ENCODE results near the gene CRB3.
A peak's percentile ranks its signal among the peaks of the same experiment; 100 is the strongest.

CRB3 gene

DNA sequence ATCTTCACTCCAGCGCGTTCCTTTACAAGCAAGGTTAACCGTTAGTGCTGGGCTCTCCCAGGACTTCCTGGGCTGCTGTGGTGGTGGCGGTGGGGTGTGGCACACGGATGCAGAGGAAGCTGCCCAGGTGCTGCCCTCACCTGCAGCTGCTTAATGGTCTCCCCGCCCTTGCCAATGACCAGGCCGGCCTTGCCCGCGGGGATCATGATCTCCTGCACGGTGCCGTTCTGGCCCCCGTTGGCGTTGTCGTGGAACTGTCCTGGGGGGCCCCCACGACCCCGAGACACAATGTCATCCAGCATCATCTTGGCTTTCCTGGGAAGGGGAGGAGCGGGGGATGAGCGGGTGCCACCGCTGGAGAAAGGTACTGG, 45.5 kb upstream of the CRB3 start:
- H2AK5ac ChIP-seq (ENCODE audit: low read length) = no peak overlapping the region
- DNase-seq = no peak
- H2BK120ac ChIP-seq (ENCODE audit: low read depth, low read length) = no peak overlapping the region
- H3K4me1 ChIP-seq (ENCODE audit: control insufficient read depth, low read depth, low read length) = peaks cover 2% of the 10 kb centered on the region
- no peak overlapping the region for H4K8ac ChIP-seq (ENCODE audit: low read depth, low read length)
- H3K9ac ChIP-seq (ENCODE audit: low read length) = no peak overlapping the region
- H3K56ac ChIP-seq (ENCODE audit: low read length) = no peak overlapping the region
- H3K27ac ChIP-seq (ENCODE audit: low read depth, low read length) = no peak overlapping the region
- H3K36me3 ChIP-seq (ENCODE audit: control insufficient read depth, insufficient read depth, low read length) = peaks cover 28% of the 10 kb centered on the region
- H3K4me2 ChIP-seq (ENCODE audit: low read length) = no peak overlapping the region
- no peaks in the 10 kb centered on the region for H3K27me3 ChIP-seq (ENCODE audit: insufficient read depth, low read length, poor library complexity)
- no peak overlapping the region for H2BK15ac ChIP-seq (replicated peaks; ENCODE audit: low read depth)
- H2BK5ac ChIP-seq (ENCODE audit: low read length) = no peak overlapping the region
- no peak overlapping the region for H3K18ac ChIP-seq (ENCODE audit: low read length)
- no peak overlapping the region for H3K23ac ChIP-seq (ENCODE audit: low read length)
- peaks cover 53% of the 10 kb centered on the region for H3K79me2 ChIP-seq (ENCODE audit: control insufficient read depth, insufficient read depth, low read length)
- no CpG with 5 or more reads among the region's 19 CpGs for WGBS (ENCODE audit: extremely low coverage, insufficient coverage, low lambda C conversion rate)
- no peak overlapping the region for H4K5ac ChIP-seq (ENCODE audit: low read length)
- no peak overlapping the region for H3K4ac ChIP-seq (ENCODE audit: low read depth, low read length)
- peaks cover 17% of the 10 kb centered on the region for H3K79me1 ChIP-seq (ENCODE audit: low read length)
- no peak overlapping the region for H3K4me3 ChIP-seq (ENCODE audit: low read length)

DNA sequence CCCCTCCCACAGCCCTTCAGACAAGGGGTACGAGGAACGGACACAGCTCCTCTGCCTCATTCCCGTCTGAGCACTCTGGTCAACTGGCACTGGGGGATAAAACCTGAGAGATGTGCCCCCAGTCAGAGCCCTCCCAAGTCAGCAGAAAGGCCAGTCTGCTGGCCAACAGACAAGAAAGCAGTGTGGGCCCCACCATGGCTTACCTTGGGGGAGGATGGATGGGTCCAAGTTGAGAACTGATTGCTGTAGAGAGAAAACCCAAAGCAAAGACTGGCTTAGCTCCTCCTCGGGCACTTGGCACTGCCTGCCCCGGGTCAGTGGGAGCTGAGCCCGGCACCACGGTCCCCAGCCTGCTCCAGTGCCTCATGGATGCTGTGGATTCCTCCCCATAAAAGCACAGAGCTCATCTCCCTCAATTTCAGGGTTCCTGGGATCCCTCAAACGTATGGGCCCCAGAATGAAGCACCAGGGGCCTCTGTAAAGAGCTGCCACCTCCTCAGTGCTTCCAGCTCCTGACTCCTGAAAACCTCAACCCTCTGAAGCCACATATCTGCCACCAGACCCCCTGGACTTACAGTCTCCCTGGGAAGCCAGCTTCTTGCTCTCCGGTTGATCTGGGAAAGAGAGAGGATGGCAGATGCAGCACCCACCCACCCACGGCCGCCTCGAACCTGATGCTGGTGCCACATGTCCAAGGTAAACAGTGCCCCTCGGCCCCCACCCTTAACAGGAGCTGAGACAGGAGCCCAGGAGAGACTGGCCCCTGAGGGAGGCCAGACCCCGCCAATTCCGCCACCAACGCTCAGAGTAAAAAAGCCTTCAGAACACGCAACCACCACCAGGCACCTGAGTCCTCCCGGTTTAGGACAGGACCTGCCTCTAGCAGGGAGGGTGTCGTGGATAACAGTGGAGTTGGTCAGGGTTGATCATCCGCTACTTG, 42.7 kb upstream of the CRB3 start:
- Histone ChIP-seq H3K18ac (ENCODE audit: low read length) (no peak overlapping the region), H3K27ac (ENCODE audit: low read depth, low read length) (no peak overlapping the region), H3K4me1 (ENCODE audit: control insufficient read depth, low read depth, low read length) (peaks cover 2% of the 10 kb centered on the region), H2BK15ac (replicated peaks; ENCODE audit: low read depth) (no peak overlapping the region), H3K36me3 (ENCODE audit: control insufficient read depth, insufficient read depth, low read length) (peaks cover 21% of the 10 kb centered on the region), H3K4me3 (ENCODE audit: low read length) (no peak overlapping the region), H3K4me2 (ENCODE audit: low read length) (no peak overlapping the region), H4K8ac (ENCODE audit: low read depth, low read length) (no peak overlapping the region), H3K9ac (ENCODE audit: low read length) (peak overlapping the region; percentile 14), H3K27me3 (ENCODE audit: insufficient read depth, low read length, poor library complexity) (no peaks in the 10 kb centered on the region), H2BK5ac (ENCODE audit: low read length) (no peak overlapping the region), H2AK5ac (ENCODE audit: low read length) (no peak overlapping the region), H3K79me1 (ENCODE audit: low read length) (peaks cover 17% of the 10 kb centered on the region), H4K5ac (ENCODE audit: low read length) (no peak overlapping the region), H3K79me2 (ENCODE audit: control insufficient read depth, insufficient read depth, low read length) (peaks cover 58% of the 10 kb centered on the region), H3K4ac (ENCODE audit: low read depth, low read length) (no peak overlapping the region), H2BK120ac (ENCODE audit: low read depth, low read length) (no peak overlapping the region), H3K23ac (ENCODE audit: low read length) (no peak overlapping the region), H3K56ac (ENCODE audit: low read length) (no peak overlapping the region)
- DNase-seq = no peak
- no CpG with 5 or more reads among the region's 20 CpGs for WGBS (ENCODE audit: extremely low coverage, insufficient coverage, low lambda C conversion rate)

DNA sequence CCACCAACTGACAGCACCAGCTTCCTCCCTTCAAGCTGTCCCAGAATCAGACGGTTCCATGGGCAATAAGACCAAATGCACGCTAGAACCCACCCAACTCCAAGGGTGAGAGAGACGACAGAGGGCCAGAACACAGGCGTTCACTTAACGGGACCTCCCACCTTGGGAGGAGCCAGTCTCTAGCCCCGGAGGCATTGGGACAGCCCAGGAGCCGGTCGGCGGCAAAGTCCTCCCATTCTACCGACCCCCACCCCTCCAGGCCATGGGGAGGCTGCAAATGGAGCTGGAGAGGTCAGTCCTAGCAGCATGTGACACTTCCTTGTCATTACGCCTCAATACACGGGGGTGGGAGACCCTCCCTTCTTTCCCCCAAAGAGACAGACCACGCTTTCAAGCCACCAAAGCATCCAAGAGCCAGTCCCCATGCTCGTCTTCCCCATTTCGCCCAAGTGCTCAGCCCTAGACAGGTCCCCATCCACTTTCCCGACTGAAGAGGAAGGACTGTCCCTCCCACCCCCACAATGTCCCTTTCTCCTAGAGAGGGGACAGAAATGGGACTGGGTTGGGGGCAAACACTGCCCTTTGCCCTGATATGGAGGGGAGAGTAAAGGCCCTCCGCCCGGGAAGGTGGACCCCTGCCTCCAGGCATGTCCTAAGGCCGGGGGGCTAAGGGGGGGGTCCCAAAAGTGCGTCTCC, 40.4 kb upstream of the CRB3 start:
- Histone ChIP-seq H3K27ac (ENCODE audit: low read depth, low read length) (peak overlapping the region; percentile 0), H3K9ac (ENCODE audit: low read length) (peak overlapping the region; percentile 62), H3K4me3 (ENCODE audit: low read length) (peak overlapping the region; percentile 46), H2BK5ac (ENCODE audit: low read length) (no peak overlapping the region), H3K4me1 (ENCODE audit: control insufficient read depth, low read depth, low read length) (peaks cover 2% of the 10 kb centered on the region), H2BK15ac (replicated peaks; ENCODE audit: low read depth) (no peak overlapping the region), H3K56ac (ENCODE audit: low read length) (peak overlapping the region; percentile 75), H3K4ac (ENCODE audit: low read depth, low read length) (peak overlapping the region; percentile 98), H2AK5ac (ENCODE audit: low read length) (no peak overlapping the region), H4K5ac (ENCODE audit: low read length) (no peak overlapping the region), H3K4me2 (ENCODE audit: low read length) (peak overlapping the region; percentile 12), H2BK120ac (ENCODE audit: low read depth, low read length) (no peak overlapping the region), H4K8ac (ENCODE audit: low read depth, low read length) (peak overlapping the region; percentile 6), H3K79me2 (ENCODE audit: control insufficient read depth, insufficient read depth, low read length) (peaks cover 52% of the 10 kb centered on the region), H3K79me1 (ENCODE audit: low read length) (peaks cover 11% of the 10 kb centered on the region), H3K36me3 (ENCODE audit: control insufficient read depth, insufficient read depth, low read length) (peaks cover 12% of the 10 kb centered on the region), H3K18ac (ENCODE audit: low read length) (peak overlapping the region; percentile 98), H3K27me3 (ENCODE audit: insufficient read depth, low read length, poor library complexity) (no peaks in the 10 kb centered on the region), H3K23ac (ENCODE audit: low read length) (no peak overlapping the region)
- WGBS (ENCODE audit: extremely low coverage, insufficient coverage, low lambda C conversion rate) = no CpG with 5 or more reads among the region's 20 CpGs
- peak; percentile 91 for DNase-seq

DNA sequence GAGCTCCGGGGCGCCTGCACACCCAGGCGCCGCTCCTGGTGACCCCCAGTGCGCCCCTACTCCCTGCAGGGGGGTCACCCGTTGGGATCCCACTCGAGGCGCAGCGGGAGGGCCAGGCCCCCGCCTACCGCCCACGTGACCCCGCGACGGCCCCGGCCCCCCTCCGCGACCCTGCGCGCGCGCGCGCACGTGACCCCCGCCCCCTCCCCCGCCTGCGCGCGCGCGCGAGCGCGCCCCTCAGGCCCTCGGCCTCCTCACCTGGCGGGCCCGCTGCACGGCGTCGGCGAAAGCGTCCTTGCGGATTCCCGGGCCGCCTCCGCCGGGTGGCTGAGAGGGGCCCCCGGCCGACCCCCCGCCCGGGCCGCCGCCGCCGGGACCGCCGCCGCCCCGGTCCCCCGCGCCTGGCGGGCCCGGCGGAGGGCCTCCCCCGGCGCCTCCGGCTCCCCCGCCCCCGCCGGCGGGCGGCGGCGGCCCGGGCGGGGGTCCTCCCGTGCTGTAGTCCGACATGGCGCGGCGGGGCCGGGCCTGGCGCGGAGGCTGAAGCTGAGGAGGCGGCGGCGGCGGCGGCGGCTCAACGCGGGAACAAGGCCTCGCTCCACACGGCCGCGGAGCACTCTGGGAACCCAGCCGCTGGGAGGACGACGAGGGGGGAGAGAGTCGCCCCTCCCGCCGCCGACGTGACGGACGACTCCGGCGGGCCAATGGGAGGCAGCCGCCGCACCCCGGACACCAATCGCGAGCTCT, 39.7 kb upstream of the CRB3 start, which contains the start of gene KHSRP:
Gene KHSRP (minus strand): TSS at position 617 of the 744 bp plus-strand sequence. CDS start 110 bp downstream, at position 507.
- DNase-seq = peak; percentile 22
- peaks cover 9% of the 10 kb centered on the region for H3K79me1 ChIP-seq (ENCODE audit: low read length)
- WGBS (ENCODE audit: extremely low coverage, insufficient coverage, low lambda C conversion rate) = no CpG with 5 or more reads among the region's 114 CpGs

DNA sequence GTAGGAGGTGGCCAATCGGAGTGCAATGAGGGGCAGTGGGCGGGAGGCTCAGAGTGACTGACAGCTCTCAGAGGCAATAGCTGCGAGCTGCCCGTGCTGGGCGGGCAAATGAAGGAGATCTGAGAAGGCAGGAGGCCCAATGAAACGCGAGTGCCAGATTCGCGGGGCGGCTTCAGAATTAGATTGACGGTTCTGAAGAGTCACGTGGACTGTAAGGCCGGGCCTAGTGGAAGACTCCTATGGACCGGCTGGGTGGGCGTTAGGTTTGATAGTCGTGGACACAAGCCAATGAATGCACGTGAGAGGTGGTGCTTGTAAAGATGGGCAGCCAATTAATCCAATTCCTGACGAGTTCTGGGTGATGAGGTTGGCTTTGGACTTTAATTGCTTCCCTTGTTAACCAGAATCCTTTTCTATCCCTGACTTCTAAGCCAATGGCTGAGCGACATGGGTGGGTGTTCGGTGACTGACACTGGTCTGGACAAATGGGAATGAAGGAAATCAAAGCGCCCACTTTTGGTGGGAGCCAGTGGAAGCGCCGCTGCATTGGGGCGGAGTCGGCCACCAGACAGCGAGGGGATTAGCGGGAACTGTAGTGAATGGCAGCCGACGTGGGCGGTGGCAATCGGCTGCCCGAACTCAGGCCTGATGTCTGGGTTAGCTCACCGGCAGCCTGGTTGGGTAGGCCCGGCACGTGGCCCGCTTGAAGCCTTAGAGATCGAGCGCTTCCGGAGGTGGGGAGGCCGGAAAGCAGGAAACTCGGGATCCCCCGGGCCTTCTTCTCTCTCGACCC, 38.9 kb upstream of the CRB3 start:
- H3K27ac ChIP-seq (ENCODE audit: low read depth, low read length) = peak overlapping the region; percentile 26
- no peak overlapping the region for H4K5ac ChIP-seq (ENCODE audit: low read length)

More for the DNA sequence above, 39.7 kb upstream of the CRB3 start, which contains the start of gene KHSRP:
- peak within 1 kb of the TSS; percentile 62 for H3K9ac ChIP-seq (ENCODE audit: low read length)
- H2BK15ac ChIP-seq (replicated peaks; ENCODE audit: low read depth) = no peak within 1 kb of the TSS
- H2BK120ac ChIP-seq (ENCODE audit: low read depth, low read length) = peak within 1 kb of the TSS; percentile 32
- H3K27me3 ChIP-seq (ENCODE audit: insufficient read depth, low read length, poor library complexity) = no peaks in the 10 kb centered on the region
- no peak within 1 kb of the TSS for H2BK5ac ChIP-seq (ENCODE audit: low read length)
- peak within 1 kb of the TSS; percentile 84 for H4K8ac ChIP-seq (ENCODE audit: low read depth, low read length)
- H3K4ac ChIP-seq (ENCODE audit: low read depth, low read length) = peak within 1 kb of the TSS; percentile 98
- H3K27ac ChIP-seq (ENCODE audit: low read depth, low read length) = peak within 1 kb of the TSS; percentile 26
- H3K18ac ChIP-seq (ENCODE audit: low read length) = peak within 1 kb of the TSS; percentile 98
- H2AK5ac ChIP-seq (ENCODE audit: low read length) = no peak within 1 kb of the TSS
- H3K79me2 ChIP-seq (ENCODE audit: control insufficient read depth, insufficient read depth, low read length) = peaks cover 48% of the 10 kb centered on the region
- peak within 1 kb of the TSS; percentile 97 for H4K5ac ChIP-seq (ENCODE audit: low read length)
- H3K4me3 ChIP-seq (ENCODE audit: low read length) = peak within 1 kb of the TSS; percentile 46
- H3K4me1 ChIP-seq (ENCODE audit: control insufficient read depth, low read depth, low read length) = peaks cover 2% of the 10 kb centered on the region
- peak within 1 kb of the TSS; percentile 75 for H3K56ac ChIP-seq (ENCODE audit: low read length)
- H3K4me2 ChIP-seq (ENCODE audit: low read length) = peak within 1 kb of the TSS; percentile 12
- no peak within 1 kb of the TSS for H3K23ac ChIP-seq (ENCODE audit: low read length)
- H3K36me3 ChIP-seq (ENCODE audit: control insufficient read depth, insufficient read depth, low read length) = peaks cover 11% of the 10 kb centered on the region

More for the DNA sequence above, 38.9 kb upstream of the CRB3 start:
- Histone ChIP-seq H4K8ac (ENCODE audit: low read depth, low read length) (peak overlapping the region; percentile 84), H3K4me3 (ENCODE audit: low read length) (no peak overlapping the region), H3K79me1 (ENCODE audit: low read length) (peaks cover 4% of the 10 kb centered on the region), H3K79me2 (ENCODE audit: control insufficient read depth, insufficient read depth, low read length) (peaks cover 40% of the 10 kb centered on the region), H3K4me1 (ENCODE audit: control insufficient read depth, low read depth, low read length) (peaks cover 2% of the 10 kb centered on the region), H3K9ac (ENCODE audit: low read length) (peak overlapping the region; percentile 25), H3K56ac (ENCODE audit: low read length) (peak overlapping the region; percentile 65), H2AK5ac (ENCODE audit: low read length) (no peak overlapping the region), H3K23ac (ENCODE audit: low read length) (no peak overlapping the region), H3K36me3 (ENCODE audit: control insufficient read depth, insufficient read depth, low read length) (peaks cover 8% of the 10 kb centered on the region), H3K18ac (ENCODE audit: low read length) (peak overlapping the region; percentile 71), H3K4ac (ENCODE audit: low read depth, low read length) (peak overlapping the region; percentile 38), H2BK15ac (replicated peaks; ENCODE audit: low read depth) (no peak overlapping the region), H2BK5ac (ENCODE audit: low read length) (no peak overlapping the region), H3K4me2 (ENCODE audit: low read length) (no peak overlapping the region), H3K27me3 (ENCODE audit: insufficient read depth, low read length, poor library complexity) (no peaks in the 10 kb centered on the region), H2BK120ac (ENCODE audit: low read depth, low read length) (no peak overlapping the region)
- DNase-seq = peak; percentile 100
- no CpG with 5 or more reads among the region's 43 CpGs for WGBS (ENCODE audit: extremely low coverage, insufficient coverage, low lambda C conversion rate)

Measured in mesendoderm (in vitro differentiated cells).